ENCODE measurements around the gene ISG20L2.

The ISG20L2 gene

GRCh38 chr1:156752843-156753482, 24.4 kb upstream of the ISG20L2 start:
- no peak for DNase-seq

GRCh38 chr1:156751757-156752481, 23.4 kb upstream of the ISG20L2 start:
- peak; percentile 97 to 99 (median 98) for DNase-seq

DNA sequence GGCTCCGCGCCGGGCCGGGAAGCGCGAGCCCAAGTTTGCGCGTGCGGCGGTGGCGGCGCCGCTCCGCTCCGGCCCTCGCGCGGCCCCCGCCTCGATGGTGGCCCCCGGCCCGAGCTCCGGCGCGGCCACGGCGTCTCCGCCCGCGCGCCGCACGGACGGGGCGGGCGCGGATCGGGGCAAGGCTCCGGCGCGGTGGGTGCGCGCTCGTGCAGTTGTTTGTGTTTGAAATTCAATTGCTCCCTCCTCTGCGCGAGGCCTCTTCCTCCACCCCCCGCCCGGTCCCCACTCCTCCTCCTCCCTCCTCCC, 22.8 kb upstream of the ISG20L2 start, which contains the start of gene HDGF:
HDGF (minus strand) TSS at position 225 of the 306 bp plus-strand sequence. CDS start 246 bp downstream, outside the sequence.
- no peak for DNase-seq

DNA sequence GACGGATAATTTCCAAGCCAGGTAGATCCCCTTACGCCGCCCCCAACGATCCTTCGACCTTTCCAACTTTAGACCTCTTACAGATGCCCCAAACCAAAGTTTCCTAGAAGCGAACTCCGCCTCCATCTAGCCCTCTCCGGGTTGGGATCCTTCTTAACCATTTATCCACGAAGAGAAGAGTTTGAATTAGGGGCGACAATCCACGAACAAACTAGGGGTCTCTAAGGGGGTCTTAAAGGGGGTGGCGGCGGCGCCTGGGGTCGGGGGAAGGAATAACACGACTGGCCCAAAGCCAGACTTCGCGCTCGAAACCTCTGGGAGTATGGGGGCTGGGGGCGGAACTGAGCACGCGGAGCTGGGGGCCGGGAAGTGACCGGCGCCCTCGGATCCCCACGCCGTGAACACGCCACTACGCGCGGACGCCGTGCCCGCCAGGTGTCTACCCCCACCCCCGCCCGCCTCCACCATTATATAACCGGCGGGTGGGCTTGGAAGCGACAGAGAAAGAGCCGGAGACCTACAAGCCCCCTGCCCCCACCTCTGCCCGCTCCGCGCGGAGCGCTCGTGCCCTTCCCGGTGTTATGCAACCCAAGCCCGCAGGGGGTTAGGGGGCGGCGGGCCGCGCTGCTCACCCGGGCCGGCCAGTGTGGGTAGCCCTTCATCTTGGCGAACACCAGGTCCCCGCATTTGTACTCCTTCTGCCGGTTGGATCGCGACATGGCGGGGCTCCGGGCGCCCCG, 22.3 kb upstream of the ISG20L2 start:
- DNase-seq: peak; percentile 61 to 77 (median 76)

GRCh38 chr1:156750191-156750672, 21.7 kb upstream of the ISG20L2 start:
- peak; percentile 30 to 81 (median 57) for DNase-seq

GRCh38 chr1:156749419-156750118, 21.0 kb upstream of the ISG20L2 start:
- DNase-seq: no peak

DNA sequence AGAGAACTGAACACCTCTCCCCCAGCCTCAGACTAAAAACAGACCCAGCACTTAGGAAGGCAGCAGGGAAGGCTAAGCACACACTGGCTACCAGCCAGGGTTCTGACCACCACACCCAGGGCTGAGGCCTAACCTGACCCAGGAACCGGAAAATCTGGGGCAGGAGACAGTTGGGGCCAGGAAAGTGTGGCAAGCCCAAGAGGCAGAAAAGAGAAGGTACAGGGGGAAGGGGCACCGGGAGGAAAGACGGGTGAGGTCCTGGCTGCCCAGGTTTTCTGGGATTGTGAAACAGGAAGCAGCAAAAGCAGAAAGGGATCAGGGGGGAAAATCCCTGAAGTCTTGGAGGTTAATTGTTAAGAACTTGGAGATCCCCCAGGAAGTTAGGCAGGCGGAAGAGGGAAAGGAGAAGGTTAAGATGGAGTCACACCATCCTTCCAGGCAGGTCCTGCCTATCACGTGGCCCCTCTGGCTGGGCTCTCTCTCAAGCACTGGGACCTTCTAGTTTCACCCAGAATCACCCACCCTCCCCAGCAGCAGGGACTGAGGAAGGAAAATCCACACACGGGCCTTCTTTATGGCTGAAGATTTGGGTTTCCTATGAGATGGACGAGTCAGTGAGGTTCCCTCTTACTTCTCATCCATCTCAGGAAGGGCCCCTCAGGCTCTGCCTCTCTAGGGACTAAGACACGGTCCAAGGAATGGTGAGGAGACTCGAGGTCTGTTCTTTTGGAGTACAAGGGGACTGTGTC, 20.3 kb upstream of the ISG20L2 start:
- no peak for DNase-seq

GRCh38 chr1:156747742-156748669, 19.4 kb upstream of the ISG20L2 start:
- no peak for DNase-seq

DNA sequence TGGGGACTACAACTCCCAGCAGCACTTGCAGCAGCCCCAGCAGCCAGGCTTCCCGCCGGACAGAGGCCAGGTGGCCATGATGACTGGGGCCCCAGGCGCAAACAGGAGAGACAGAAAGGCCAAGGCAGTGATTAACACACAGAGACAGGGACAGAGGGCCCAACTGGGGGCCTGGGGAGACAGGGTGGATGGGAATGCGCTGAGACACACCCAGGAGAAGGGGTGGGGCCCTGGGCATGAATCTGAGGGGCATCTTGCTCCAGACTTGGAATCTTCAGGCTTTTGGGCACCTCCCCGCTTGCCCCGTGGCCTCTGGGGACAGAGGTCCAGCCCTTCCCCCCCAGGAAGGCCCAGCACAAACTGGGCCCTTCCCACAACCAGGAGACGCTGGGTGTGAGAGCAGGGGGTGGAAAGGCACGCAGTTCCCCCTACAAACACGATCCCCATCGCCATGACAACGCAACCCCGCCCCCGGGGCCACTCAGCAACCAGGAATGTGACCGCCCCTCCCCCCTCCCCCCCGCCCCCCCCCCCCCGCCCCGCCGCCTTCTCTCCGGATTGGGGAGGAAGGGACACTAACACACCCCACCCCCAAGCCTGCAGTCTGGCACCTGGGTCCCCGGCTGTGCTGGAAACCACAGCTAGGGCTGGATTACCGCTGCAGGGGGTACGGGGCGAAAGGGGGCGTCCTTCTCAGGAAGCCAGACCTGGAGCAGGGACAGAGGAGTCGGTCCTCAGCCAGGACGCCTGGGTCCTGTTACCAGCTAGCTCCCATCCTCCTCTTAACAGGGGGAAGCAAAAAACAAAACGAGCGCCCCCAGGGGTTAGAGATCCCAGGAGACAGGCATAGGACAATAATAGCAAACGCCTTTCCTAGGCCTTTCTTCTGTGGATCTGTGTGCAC, 18.4 kb upstream of the ISG20L2 start:
- DNase-seq: peak; percentile 61 to 92 (median 88)

DNA sequence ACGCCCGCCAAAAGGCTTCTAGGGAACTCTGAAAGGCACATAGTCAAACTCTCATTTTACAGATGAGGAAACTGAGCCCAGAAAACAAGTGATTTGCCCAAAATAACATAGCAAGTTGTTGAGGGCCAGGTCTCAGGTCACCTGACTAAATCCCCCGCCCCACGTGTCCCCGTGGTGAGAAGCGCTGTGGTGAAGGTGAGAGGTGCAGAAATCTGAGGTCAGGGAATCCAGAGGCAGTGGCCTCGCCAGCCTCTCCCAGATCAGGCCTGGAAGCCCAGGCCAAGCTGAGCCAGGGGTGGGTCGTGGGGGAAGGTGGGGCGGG, 17.8 kb upstream of the ISG20L2 start:
- DNase-seq: no peak

DNA sequence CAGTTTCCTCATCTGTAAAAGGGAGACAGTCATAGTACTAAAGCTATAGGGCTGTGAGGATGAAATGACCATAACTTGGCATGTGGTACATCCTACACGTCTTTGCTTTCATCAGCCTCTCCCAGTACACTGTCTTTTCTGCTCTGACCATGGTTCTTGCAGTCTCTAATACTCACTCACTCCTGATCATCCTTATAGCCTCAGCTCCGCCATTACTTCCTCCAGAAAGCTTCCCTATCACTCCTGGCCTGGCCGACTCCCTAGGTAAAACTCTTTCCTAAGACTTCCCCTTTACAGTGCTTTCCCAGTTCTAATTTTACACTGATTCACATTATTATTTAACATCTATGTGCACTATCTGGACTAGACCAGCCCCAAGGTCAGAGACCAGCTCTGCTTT, 17.3 kb upstream of the ISG20L2 start:
- no peak for DNase-seq

- DNase-seq: no peak
These were observed 16.3 kb upstream of the ISG20L2 start for GRCh38 chr1:156744786-156745419.

DNA sequence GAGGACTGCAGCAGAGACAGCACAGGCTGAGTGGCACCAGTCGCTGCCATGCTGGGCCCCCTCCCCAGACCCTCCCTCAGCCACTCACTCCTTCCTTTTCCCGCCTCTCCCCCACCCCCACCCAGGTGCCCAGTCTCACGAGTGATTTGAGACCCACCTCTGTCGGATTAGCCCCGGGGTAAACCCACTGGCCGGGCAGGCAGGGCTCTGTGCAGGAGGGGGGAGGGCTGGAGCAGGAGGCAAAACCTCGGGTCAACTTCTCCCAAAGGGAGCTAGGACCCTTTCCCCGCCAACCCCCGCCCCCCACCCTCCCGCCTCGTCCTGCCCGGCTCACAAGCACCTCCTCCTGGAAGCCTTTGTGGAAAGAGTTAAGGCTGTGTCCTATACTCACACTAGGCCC, 15.8 kb upstream of the ISG20L2 start:
- no peak for DNase-seq

GRCh38 chr1:156743367-156744302, 15.1 kb upstream of the ISG20L2 start:
- DNase-seq: no peak

GRCh38 chr1:156742801-156743200, 14.2 kb upstream of the ISG20L2 start:
- DNase-seq: no peak

GRCh38 chr1:156742017-156742416, 13.5 kb upstream of the ISG20L2 start:
- peak in 1 of 3 experiments; percentile 33 for DNase-seq

- no peak for DNase-seq
These were observed 13.0 kb upstream of the ISG20L2 start for GRCh38 chr1:156741481-156741983.

DNA sequence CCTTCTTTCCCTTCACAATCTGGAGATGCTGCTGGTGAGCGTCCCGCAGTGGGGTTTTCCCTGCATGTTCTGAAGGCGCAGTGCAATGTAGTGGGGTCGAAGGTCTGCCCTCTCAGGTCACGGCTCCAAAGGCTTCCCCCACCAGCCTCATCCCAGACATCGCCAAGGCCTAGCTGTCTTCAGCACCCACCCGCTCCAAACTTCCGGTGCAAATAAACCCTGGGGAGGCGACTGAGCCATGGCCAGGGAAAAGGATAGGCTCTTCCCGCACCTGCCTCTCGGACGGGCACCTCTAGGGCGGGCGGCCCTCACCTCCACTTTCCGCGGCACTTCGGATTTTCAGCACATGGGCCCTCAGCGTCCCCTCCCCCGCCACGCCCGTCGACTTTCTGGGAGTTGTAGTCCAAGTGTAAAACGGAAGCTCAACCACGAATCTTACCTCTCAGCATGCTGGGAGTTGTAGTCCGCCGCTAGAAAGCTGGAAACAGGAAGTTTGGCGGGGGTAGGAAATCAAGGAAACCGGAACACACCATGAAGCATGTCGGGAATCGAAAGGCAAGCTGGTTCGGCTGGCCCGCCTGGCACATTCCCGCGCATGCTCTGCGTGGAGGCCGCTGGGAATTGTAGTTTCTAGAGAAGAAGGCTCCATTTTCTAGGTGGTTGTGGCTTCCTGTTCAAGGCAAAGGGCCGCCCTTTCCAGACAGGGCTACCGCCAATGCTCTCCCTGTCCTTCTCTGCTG, 12.3 kb upstream of the ISG20L2 start, which contains the start of gene MRPL24:
MRPL24 (minus strand) TSS at position 348 of the 740 bp plus-strand sequence. CDS start 2,384 bp downstream, outside the sequence.
- peak; percentile 97 to 100 (median 100) for DNase-seq
